Measurements from ENCODE around the gene TMPRSS12.
"Not testable (repeated sequence)": the region's sequence is repeated elsewhere in the genome, so short reads cannot be mapped to it uniquely, and the experiment has no call there.

TMPRSS12 gene

DNA sequence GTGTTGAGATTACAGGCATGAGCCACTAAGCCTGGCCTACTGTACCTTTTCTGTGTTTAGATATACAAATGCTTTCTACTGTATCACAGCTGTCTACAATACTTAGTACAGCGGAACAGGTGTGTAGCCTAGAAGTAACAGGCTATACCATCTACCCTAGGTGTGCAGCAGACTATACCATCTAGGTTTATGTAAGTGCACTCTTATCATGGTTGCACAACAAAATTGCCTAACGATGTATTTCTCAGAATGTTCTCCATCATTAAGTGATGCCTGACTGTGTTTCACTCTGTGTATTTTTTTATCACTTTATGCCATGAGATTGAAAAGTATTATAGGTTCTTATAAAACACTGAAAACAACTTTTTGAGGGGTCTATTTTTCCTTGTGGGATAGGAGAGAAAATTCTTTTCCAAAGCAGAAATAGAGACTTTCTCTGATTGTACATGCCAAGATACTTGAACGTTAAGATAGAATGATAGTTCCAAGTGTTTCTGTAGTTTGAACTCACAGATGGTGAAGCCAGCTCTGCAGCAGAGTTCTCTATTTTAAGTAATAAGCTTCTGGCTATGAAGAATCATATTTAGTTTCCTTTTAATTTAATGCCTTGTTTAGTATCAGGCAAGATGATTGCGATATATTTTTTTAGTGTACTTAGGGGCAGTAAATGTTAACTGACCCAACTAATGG, 17.0 kb downstream of the TMPRSS12 start:
- no peak for FAIRE-seq

DNA sequence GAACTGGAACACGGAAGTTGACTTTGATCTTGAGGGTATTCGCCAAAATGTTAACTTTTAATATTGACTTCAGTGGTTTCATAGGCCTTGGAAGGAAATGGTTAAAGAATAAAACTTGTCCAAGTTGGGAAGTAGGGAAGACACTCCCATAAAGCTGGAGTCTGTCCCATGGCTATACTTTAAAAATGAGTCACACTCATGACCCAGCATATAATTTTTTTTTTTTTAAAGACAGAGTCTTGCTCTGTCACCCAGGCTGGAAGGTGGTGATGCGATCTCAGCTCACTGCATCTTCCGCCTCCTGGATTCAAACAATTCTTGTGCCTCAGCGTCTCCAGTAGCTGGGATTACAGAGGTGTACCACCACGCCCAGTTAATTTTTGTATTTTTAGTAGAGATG, 19.6 kb downstream of the TMPRSS12 start:
- no peak for FAIRE-seq

DNA sequence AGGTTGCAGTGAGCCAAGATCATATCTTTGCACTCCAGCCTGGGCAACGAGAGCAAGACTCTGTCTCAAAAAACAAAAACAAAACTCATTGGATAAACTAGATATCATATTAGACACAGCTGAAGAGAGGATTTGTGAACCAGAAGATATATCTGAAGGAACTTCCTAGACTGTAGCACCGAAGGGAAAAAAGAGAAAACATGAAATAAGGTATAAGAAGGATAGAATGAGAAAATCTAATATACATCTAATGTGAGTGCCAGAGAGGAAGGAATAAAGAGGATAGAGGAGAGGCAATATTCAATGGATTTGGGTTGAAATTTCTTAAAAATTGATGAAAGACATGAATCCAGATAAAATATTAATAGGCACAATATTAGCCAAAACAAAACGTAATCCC, 22.5 kb downstream of the TMPRSS12 start:
- FAIRE-seq, result no peak

- FAIRE-seq, result not testable (repeated sequence)
These were observed 26.2 kb downstream of the TMPRSS12 start for GRCh38 chr12:50868881-50869280.

DNA sequence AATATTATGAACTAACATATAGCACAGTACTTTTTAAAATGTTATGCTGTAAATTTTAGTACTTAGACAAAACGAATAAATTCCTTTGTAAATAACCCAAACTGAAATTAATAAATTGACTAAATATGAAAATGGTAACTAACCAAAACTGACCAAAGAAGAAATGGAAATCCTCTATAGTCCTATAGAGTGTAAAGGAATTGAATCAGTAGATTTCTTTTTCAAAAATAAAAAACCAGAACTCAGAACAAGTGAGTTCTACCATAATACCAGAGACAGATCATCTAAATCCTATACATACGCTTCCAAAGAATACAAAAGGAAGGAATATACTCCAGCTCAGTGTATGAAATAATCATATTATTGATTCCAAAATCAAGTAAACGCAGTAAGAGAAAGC, 39.8 kb downstream of the TMPRSS12 start:
- FAIRE-seq, result peak; percentile 14

DNA sequence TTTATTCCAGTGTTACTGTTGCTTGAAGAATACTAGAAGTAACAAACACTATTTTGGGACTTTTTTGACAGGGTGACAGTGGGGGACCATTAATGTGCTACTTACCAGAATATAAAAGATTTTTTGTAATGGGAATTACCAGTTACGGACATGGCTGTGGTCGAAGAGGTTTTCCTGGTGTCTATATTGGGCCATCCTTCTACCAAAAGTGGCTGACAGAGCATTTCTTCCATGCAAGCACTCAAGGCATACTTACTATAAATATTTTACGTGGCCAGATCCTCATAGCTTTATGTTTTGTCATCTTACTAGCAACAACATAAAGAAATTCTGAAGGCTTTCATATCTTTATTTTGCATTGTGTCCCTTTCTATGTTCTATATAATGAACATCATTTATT, 44.5 kb downstream of the TMPRSS12 start:
- FAIRE-seq, result no peak

- FAIRE-seq, result peak; percentile 14
These were observed 45.9 kb downstream of the TMPRSS12 start for GRCh38 chr12:50888666-50889065.

DNA sequence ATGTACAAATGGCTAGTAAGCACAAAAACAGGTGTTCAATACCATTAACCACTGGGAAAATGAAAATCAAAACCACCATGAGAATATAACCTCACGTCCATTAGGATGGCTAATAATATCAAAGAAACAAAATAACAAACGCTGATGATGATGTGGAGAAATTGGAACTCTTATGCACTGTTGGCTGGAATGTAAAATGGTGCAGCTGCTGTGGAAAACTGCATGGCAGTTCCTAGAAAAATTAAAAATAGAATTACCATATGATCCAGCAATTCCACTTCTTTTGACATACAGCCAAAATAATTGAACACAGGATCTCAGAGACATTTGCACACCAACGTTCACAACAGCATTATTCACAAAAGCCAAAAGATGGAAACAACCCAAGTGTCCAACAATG, 51.5 kb downstream of the TMPRSS12 start:
- FAIRE-seq, result no peak

- FAIRE-seq, result no peak
These were observed 59.0 kb downstream of the TMPRSS12 start for GRCh38 chr12:50901685-50902113.

- not testable (repeated sequence) for FAIRE-seq
These were observed 65.8 kb downstream of the TMPRSS12 start for GRCh38 chr12:50908479-50908878.

DNA sequence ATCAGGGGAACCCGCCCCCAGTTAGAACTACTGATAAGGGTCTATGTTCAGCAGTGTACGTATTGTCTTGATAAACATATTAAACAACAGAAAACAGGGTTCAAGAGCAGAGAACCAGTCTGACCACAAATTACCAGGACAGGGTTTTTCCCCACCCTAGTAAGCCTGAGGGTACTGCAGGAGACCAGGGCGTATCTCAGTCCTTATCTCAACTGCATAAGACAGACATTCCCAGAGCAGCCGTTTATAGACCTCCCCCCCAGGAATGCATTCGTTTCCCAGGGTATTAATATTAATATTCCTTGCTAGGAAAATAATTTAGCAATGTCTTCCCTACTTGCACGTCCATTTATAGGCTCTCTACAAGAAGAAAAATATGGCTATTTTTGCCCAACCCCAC, 69.6 kb downstream of the TMPRSS12 start:
- not testable (repeated sequence) for FAIRE-seq

DNA sequence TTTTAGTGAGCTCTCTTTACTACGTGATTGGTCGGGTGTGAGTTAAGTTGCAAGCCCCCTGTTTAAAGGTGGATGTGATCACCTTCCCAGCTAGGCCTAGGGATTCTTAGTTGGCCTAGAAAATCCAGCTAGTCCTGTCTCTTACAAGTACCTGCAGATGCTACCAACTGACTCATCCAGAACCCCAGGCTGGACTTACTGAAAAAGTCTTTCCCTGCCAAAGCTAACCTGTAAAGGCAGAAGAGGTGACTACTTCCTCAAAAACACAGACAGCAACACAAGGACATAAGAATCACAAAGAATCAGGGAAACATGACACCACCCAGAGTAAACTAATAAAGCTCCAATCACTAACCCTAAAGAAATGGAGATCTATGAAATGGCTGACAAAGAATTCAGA, 70.5 kb downstream of the TMPRSS12 start:
- FAIRE-seq, result no peak

- no peak for FAIRE-seq
These were observed 72.3 kb downstream of the TMPRSS12 start for GRCh38 chr12:50914872-50915484.

DNA sequence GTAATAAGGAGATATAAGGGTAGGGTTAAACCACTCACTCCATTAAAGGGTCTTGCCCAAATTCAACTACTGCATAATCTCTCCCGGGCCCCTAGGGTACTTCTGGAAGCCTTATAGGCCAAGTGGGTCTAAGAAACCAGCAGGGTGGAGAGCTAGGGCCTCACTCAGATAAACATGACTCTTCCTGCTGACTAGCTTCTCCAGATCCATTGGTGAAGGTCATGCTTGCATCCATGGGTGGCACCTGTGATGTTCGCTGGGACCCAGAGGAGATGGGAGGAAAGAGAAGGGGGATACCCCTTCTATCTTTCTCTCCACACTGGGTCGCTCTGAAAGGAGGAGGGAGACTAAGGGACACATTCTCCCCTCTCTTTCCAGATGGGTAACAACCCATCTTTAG, 73.6 kb downstream of the TMPRSS12 start:
- FAIRE-seq, result no peak

- FAIRE-seq, result no peak
These were observed 76.0 kb downstream of the TMPRSS12 start for GRCh38 chr12:50918584-50919316.

DNA sequence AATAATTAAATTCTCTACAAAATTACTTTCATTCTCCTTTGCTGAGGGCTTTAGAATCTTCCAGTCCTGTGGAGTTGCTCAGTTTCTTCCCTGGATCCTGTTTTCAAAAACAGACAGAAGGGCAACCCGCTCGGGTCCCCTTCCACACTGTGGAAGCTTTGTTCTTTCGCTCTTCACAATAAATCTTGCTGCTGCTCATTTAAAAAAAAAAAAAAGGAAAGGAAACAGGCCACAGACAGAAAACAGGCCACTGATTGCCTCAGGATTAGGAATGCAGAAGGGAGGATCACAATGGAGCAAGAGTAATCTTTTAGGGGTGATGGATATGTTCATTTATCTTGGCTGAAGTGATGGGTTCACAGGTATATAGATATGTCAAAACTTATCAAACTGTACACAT, 80.1 kb downstream of the TMPRSS12 start:
- FAIRE-seq, result no peak

GRCh38 chr12:50923361-50924130, 80.8 kb downstream of the TMPRSS12 start:
- no peak for FAIRE-seq

GRCh38 chr12:50924131-50924438, 81.4 kb downstream of the TMPRSS12 start:
- no peak for FAIRE-seq

DNA sequence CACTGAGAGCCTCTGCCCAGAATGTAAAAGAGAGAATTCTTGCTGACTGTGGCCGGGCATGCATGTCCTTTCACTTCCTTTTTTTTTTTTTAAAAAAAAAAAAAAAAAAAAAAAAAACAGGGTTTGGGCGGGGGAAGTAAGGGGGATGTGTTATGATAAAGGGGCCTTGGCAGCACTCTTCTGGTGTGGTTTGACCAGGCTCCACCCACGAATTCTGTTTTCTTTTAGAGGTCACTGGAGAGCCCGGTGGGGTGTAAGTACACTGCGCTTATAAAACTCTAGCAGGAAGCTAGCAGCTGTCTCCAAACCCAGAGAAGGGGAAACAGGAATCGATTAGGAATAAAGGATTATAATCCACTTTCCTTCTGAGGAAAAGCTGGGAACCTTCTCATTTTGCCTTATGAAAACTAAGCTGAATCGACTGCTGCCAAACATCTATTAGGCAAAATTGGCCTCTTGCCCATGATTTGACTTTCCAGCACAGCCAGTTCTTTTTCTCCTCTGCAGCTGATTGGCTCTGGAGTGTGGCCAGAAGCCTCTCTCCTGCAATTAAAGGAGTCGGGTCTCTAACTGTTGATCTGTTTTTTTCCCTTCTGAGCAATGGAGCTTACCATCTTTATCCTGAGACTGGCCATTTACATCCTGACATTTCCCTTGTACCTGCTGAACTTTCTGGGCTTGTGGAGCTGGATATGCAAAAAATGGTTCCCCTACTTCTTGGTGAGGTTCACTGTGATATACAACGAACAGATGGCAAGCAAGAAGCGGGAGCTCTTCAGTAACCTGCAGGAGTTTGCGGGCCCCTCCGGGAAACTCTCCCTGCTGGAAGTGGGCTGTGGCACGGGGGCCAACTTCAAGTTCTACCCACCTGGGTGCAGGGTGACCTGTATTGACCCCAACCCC, 82.0 kb downstream of the TMPRSS12 start:
- peak; percentile 58 for FAIRE-seq

DNA sequence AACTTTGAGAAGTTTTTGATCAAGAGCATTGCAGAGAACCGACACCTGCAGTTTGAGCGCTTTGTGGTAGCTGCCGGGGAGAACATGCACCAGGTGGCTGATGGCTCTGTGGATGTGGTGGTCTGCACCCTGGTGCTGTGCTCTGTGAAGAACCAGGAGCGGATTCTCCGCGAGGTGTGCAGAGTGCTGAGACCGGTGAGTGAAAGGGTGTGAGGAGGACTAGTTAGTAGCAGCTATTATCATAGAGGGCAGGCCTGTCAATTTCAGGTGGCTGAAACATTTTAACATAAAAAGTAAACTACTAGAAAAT, 82.6 kb downstream of the TMPRSS12 start:
- no peak for FAIRE-seq

DNA sequence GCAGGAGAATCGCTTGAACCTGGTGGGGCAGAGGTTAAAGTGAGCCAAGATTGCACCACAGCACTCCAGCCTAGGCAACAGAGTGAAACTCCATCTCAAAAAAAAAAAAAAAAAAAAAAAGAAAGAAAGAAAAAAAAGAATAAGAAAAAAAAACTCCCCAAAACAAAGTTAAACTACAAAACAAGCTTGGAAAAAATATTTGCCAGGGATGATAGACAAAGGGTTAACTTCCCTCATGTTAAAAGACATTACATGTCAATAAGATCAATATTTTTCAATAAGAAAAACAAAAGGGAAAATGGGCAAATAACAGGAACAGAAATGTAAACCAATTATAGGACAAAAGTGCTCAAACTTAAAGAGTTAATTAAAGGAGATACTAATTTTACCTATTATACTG, 83.2 kb downstream of the TMPRSS12 start:
- FAIRE-seq, result no peak

- no peak for FAIRE-seq
These were observed 83.7 kb downstream of the TMPRSS12 start for GRCh38 chr12:50926415-50926814.
